HEK293 (cell line): ENCODE data around the gene KIRREL1.

ENCODE experiments used
- CTCF ChIA-PET: fragments of 350-600 bp; formaldehyde crosslinking; extraction: SDS; loops from one replicate; lab custom pipeline; 2021; ENCODE audit warnings: antibody characterized with exemption; lab: Yijun Ruan, JAX
- POLR2A ChIA-PET: fragments of 300-600 bp; formaldehyde crosslinking; extraction: SDS; loops from one replicate; lab custom pipeline; 2020; ENCODE audit warnings: antibody characterized with exemption, inconsistent platforms; lab: Yijun Ruan, JAX
- H3K27ac ChIP-seq: fragments of 200-500 bp; sonication (Bioruptor generic); 2 replicates; pipeline ENCODE4 v1.5.1; 2014; ENCODE audit warnings: low read depth, low read length, control low read depth, inconsistent platforms; ENCODE audit errors: extremely low read depth
- H3K36me3 ChIP-seq, 2 experiments: fragments of 200-500 bp in 1 of 2; sonication (Bioruptor generic) in 1 of 2; 1 replicate in 1 of 2; 2 replicates in 1 of 2; pipeline ENCODE4 v1.5.1; 2014 to 2017; ENCODE audit warnings: inconsistent platforms in 2 of 2, low read length in 2 of 2; ENCODE audit not compliant: control insufficient read depth in 2 of 2, insufficient read depth in 1 of 2
- H3K4me1 ChIP-seq: fragments of 200-500 bp; sonication (Bioruptor generic); 2 replicates; pipeline ENCODE4 v1.5.1; 2014; ENCODE audit warnings: mild to moderate bottlenecking, low read length, inconsistent platforms; ENCODE audit not compliant: control insufficient read depth, insufficient read depth
- H3K4me3 ChIP-seq: 2 replicates; pipeline ENCODE4 v1.5.1; 2011; ENCODE audit warnings: low read depth, mild to moderate bottlenecking, control low read depth, low read length, moderate library complexity
- H3K9me3 ChIP-seq: fragments of 200-500 bp; sonication (Bioruptor generic); 2 replicates; pipeline ENCODE4 v1.5.1; 2014; ENCODE audit warnings: low read depth, low read length, inconsistent platforms; ENCODE audit not compliant: control insufficient read depth, insufficient read depth
- CTCF ChIP-seq: fragments of 450-650 bp; formaldehyde crosslinking; IDR thresholded peaks from 2 replicates; pipeline ENCODE4 v1.5.1; 2016; ENCODE audit warnings: missing biosample characterization, missing genetic modification characterization
- KLF1 ChIP-seq: fragments of 450-650 bp; formaldehyde crosslinking; IDR thresholded peaks from 2 replicates; pipeline ENCODE4 v1.5.1; 2016; ENCODE audit warnings: missing biosample characterization, missing genetic modification characterization
- PRDM1 ChIP-seq: fragments of 450-650 bp; formaldehyde crosslinking; IDR thresholded peaks from 2 replicates; pipeline ENCODE4; 2016; ENCODE audit warnings: missing biosample characterization, missing genetic modification characterization
- REST ChIP-seq: fragments of 450-650 bp; formaldehyde crosslinking; IDR thresholded peaks from 2 replicates; pipeline ENCODE4 v1.5.1; 2016; ENCODE audit warnings: missing biosample characterization, missing genetic modification characterization
- SCRT1 ChIP-seq: fragments of 450-650 bp; formaldehyde crosslinking; IDR thresholded peaks from 2 replicates; pipeline ENCODE4 v1.5.1; 2016; ENCODE audit warnings: missing biosample characterization, missing genetic modification characterization, borderline replicate concordance
- TRIM28 ChIP-seq: IDR thresholded peaks from 2 replicates; pipeline ENCODE4 v1.6.1; 2011; ENCODE audit warnings: low read length, control low read depth, borderline replicate concordance
- ZBTB17 ChIP-seq: fragments of 450-650 bp; formaldehyde crosslinking; IDR thresholded peaks from 2 replicates; pipeline ENCODE4 v1.5.1; 2016; ENCODE audit warnings: missing biosample characterization, missing genetic modification characterization
- ZNF10 ChIP-seq: fragments of 450-650 bp; formaldehyde crosslinking; IDR thresholded peaks from 2 replicates; pipeline ENCODE4 v1.5.1; 2017; ENCODE audit warnings: missing biosample characterization, missing genetic modification characterization
- ZNF157 ChIP-seq: fragments of 450-650 bp; formaldehyde crosslinking; IDR thresholded peaks from 2 replicates; pipeline ENCODE4 v1.5.1; 2016; ENCODE audit warnings: missing biosample characterization, missing genetic modification characterization
- ZNF280C ChIP-seq: fragments of 450-650 bp; formaldehyde crosslinking; IDR thresholded peaks from 2 replicates; pipeline ENCODE4 v1.5.1; 2016; ENCODE audit warnings: missing biosample characterization, missing genetic modification characterization
- ZNF350 ChIP-seq: fragments of 450-650 bp; formaldehyde crosslinking; IDR thresholded peaks from 2 replicates; pipeline ENCODE4 v1.5.0; 2017; ENCODE audit warnings: missing biosample characterization, mild to moderate bottlenecking, missing genetic modification characterization
- ZNF433 ChIP-seq: fragments of 450-650 bp; formaldehyde crosslinking; IDR thresholded peaks from 2 replicates; pipeline ENCODE4 v1.5.1; 2016; ENCODE audit warnings: missing biosample characterization, missing genetic modification characterization, low read depth
- ZNF514 ChIP-seq: fragments of 450-650 bp; formaldehyde crosslinking; IDR thresholded peaks from 2 replicates; pipeline ENCODE4 v1.5.1; 2016; ENCODE audit warnings: missing biosample characterization, missing genetic modification characterization
- ZNF529 ChIP-seq: fragments of 450-650 bp; formaldehyde crosslinking; IDR thresholded peaks from 2 replicates; pipeline ENCODE4 v1.5.1; 2017; ENCODE audit warnings: missing genetic modification characterization, missing biosample characterization; ENCODE audit not compliant: insufficient replicate concordance
- ZNF585B ChIP-seq: fragments of 450-650 bp; formaldehyde crosslinking; IDR thresholded peaks from 2 replicates; pipeline ENCODE4 v1.5.1; 2016; ENCODE audit warnings: missing biosample characterization, missing genetic modification characterization
- ZNF623 ChIP-seq: fragments of 450-650 bp; formaldehyde crosslinking; IDR thresholded peaks from 2 replicates; pipeline ENCODE4 v1.5.1; 2016; ENCODE audit warnings: missing biosample characterization, missing genetic modification characterization
- ZNF639 ChIP-seq: fragments of 450-650 bp; formaldehyde crosslinking; IDR thresholded peaks from 2 replicates; pipeline ENCODE4 v1.5.1; 2016; ENCODE audit warnings: missing biosample characterization, missing genetic modification characterization
- ZNF654 ChIP-seq: fragments of 450-650 bp; formaldehyde crosslinking; IDR thresholded peaks from 2 replicates; pipeline ENCODE4 v1.5.1; 2016; ENCODE audit warnings: low read depth, missing biosample characterization, missing genetic modification characterization

Gene KIRREL1

GRCh38 chr1:158094571-158094970 is 101.1 kb downstream of the KIRREL1 start (continued):
- TF ChIP-seq KLF1 (no peak), ZNF529 (tag by site-specific recombination) (no peak), SCRT1 (tag by site-specific recombination) (no peak), TRIM28 (no peak), REST (no peak), ZNF10 (tag by site-specific recombination) (no peak)
- TF ChIP-seq, all 188 proteins: peak for 0

GRCh38 chr1:158095737-158096335 is 102.4 kb downstream of the KIRREL1 start:
- Histone ChIP-seq H3K9me3 (no peaks in the 10 kb centered on the region), H3K4me1 (no peaks in the 10 kb centered on the region), H3K4me3 (no peak overlapping the region), H3K27ac (no peak overlapping the region), H3K36me3 (peaks cover 0 to 36% of the 10 kb centered on the region in 2 experiments; a peak in 1 of 3 replicates)
- no peak for TF ChIP-seq ZNF433 (tag by site-specific recombination)
- no peak for TF ChIP-seq ZNF280C (tag by site-specific recombination)
- no peak for TF ChIP-seq ZNF639 (tag by site-specific recombination)
- TF ChIP-seq ZNF514 (tag by site-specific recombination): no peak
- no peak for TF ChIP-seq ZNF623 (tag by site-specific recombination)
- TF ChIP-seq PRDM1 (tag by site-specific recombination): no peak
- TF ChIP-seq ZNF585B: no peak
- TF ChIP-seq ZNF350: no peak
- TF ChIP-seq ZNF157: no peak
- TF ChIP-seq ZBTB17: no peak
- TF ChIP-seq CTCF (tag by site-specific recombination): peak; percentile 38; the same call in 1 of the 2 replicates
- peak; percentile 32 for TF ChIP-seq ZNF654
- POLR2A ChIA-PET: no interaction called here
- CTCF ChIA-PET: interaction anchor here (0.6 to 11.9 kb wide), 29 partner anchors 9 to 1097 kb away, joined by 3 to 262 read pairs (median 5); partner anchors contain the start of gene KIRREL1
